ENCODE results near the gene CXADR.
"Not testable (repeated sequence)": the region's sequence is repeated elsewhere in the genome, so short reads cannot be mapped to it uniquely, and the experiment has no call there.

Gene CXADR

DNA sequence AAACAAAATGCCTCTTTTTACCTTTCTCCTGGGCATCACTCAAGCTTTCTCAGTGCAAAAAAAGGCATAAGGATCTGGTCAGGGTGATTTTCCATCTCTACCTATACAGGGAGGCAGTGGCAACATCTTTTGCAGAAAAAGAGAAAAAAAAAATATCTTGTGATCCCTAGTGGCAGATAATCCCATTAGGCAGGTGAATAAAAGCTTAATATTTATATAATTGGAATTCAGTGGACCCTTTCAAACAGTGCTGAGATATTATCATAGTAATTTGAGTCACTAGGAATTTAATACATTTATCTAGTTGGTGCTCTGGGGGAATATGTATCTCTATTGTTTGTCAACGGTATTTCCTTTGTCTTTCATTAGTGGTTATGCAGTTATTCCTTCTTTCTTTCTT lies 29.9 kb upstream of the CXADR start:
- H3K9me2 ChIP-seq (replicated peaks; ENCODE audit: control insufficient read depth, low read length) = no peaks in the 10 kb centered on the region
- TF ChIP-seq EZH2phosphoT487 (IDR thresholded peaks at IDR 0.05; ENCODE audit: borderline replicate concordance, low read length) = no peak
- TF ChIP-seq, protein P1, sequence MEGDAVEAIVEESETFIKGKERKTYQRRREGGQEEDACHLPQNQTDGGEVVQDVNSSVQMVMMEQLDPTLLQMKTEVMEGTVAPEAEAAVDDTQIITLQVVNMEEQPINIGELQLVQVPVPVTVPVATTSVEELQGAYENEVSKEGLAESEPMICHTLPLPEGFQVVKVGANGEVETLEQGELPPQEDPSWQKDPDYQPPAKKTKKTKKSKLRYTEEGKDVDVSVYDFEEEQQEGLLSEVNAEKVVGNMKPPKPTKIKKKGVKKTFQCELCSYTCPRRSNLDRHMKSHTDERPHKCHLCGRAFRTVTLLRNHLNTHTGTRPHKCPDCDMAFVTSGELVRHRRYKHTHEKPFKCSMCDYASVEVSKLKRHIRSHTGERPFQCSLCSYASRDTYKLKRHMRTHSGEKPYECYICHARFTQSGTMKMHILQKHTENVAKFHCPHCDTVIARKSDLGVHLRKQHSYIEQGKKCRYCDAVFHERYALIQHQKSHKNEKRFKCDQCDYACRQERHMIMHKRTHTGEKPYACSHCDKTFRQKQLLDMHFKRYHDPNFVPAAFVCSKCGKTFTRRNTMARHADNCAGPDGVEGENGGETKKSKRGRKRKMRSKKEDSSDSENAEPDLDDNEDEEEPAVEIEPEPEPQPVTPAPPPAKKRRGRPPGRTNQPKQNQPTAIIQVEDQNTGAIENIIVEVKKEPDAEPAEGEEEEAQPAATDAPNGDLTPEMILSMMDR (IDR thresholded peaks at IDR 0.05; ENCODE audit: low read depth, low read length, poor library complexity, severe bottlenecking) = no peak

DNA sequence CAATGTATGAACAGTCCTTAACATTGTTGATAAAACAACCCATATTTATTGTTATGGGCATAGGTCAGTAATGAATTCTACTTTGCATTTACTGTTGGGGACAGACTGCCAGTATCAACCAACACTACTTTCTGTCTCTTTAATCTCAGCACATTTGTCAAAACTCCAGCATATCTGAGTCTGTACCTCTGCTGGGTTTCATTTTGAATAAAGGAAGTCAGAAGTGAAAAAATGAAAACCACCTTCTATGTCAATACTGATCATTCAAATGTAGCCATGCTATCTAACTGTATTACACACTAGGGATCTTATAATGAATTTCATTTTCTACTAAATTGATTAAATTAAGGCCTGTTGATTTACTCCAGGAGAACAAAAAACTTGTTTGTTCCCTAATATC lies 24.2 kb upstream of the CXADR start:
- Histone ChIP-seq H3F3A (ENCODE audit: control insufficient read depth, insufficient read depth) (no peaks in the 10 kb centered on the region), H3K27ac (ENCODE audit: low read depth, low read length) (no peak overlapping the region), H3K27me3 (ENCODE audit: control insufficient read depth, low read length) (no peaks in the 10 kb centered on the region), H3K79me2 (ENCODE audit: control insufficient read depth, low read length) (no peaks in the 10 kb centered on the region), H3K9me3 (ENCODE audit: control insufficient read depth, insufficient read depth, low read length) (no peaks in the 10 kb centered on the region), H3K9me2 (replicated peaks; ENCODE audit: control insufficient read depth, low read length) (no peaks in the 10 kb centered on the region), H3K4me1 (ENCODE audit: control insufficient read depth, low read length) (no peaks in the 10 kb centered on the region), H3K4me2 (ENCODE audit: low read length) (no peak overlapping the region), H3K4me3 (ENCODE audit: low read length) (no peak overlapping the region), H3K36me3 (ENCODE audit: control insufficient read depth, low read length) (no peaks in the 10 kb centered on the region), H4K20me1 (ENCODE audit: control insufficient read depth, insufficient read depth, low read depth, low read length) (no peaks in the 10 kb centered on the region)
- TF ChIP-seq, protein P1 (IDR thresholded peaks at IDR 0.05; ENCODE audit: low read depth, low read length, poor library complexity, severe bottlenecking) = no peak
- TF ChIP-seq EZH2phosphoT487 (IDR thresholded peaks at IDR 0.05; ENCODE audit: borderline replicate concordance, low read length) = no peak

More for the DNA sequence above, 29.9 kb upstream of the CXADR start:
- Histone ChIP-seq H3K4me3 (ENCODE audit: low read length) (no peak overlapping the region), H4K20me1 (ENCODE audit: control insufficient read depth, insufficient read depth, low read depth, low read length) (no peaks in the 10 kb centered on the region), H3K79me2 (ENCODE audit: control insufficient read depth, low read length) (no peaks in the 10 kb centered on the region), H3K4me1 (ENCODE audit: control insufficient read depth, low read length) (no peaks in the 10 kb centered on the region), H3K4me2 (ENCODE audit: low read length) (no peak overlapping the region), H3K36me3 (ENCODE audit: control insufficient read depth, low read length) (no peaks in the 10 kb centered on the region), H3K9me3 (ENCODE audit: control insufficient read depth, insufficient read depth, low read length) (no peaks in the 10 kb centered on the region), H3F3A (ENCODE audit: control insufficient read depth, insufficient read depth) (no peaks in the 10 kb centered on the region), H3K27me3 (ENCODE audit: control insufficient read depth, low read length) (no peaks in the 10 kb centered on the region), H3K27ac (ENCODE audit: low read depth, low read length) (no peak overlapping the region)

DNA sequence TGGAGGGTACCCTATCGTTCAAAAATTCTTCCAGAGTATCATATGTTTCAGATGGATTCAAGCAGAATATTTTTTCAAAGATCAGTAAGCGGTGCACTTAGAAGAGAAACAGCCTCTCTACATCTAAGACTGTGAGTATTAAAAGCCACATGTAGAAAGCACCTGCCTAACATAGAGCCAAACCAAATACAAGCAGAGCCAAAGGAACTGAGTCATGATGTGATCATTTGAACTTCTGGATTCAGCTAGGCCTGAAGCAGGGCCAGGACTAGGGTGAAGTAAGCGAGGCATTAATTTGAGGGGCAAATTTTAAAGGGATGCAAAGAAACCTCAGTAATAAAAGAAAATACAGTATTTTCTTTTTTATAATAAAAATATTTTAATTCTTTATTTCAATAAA lies 23.3 kb upstream of the CXADR start:
- H4K20me1 ChIP-seq (ENCODE audit: control insufficient read depth, insufficient read depth, low read depth, low read length); H3K79me2 ChIP-seq (ENCODE audit: control insufficient read depth, low read length); H3K9me3 ChIP-seq (ENCODE audit: control insufficient read depth, insufficient read depth, low read length); H3K27ac ChIP-seq (ENCODE audit: low read depth, low read length); H3K36me3 ChIP-seq (ENCODE audit: control insufficient read depth, low read length); H3K27me3 ChIP-seq (ENCODE audit: control insufficient read depth, low read length); H3K4me1 ChIP-seq (ENCODE audit: control insufficient read depth, low read length); H3K4me3 ChIP-seq (ENCODE audit: low read length); H3K9me2 ChIP-seq (replicated peaks; ENCODE audit: control insufficient read depth, low read length); H3K4me2 ChIP-seq (ENCODE audit: low read length); H3F3A ChIP-seq (ENCODE audit: control insufficient read depth, insufficient read depth): not testable (repeated sequence)

DNA sequence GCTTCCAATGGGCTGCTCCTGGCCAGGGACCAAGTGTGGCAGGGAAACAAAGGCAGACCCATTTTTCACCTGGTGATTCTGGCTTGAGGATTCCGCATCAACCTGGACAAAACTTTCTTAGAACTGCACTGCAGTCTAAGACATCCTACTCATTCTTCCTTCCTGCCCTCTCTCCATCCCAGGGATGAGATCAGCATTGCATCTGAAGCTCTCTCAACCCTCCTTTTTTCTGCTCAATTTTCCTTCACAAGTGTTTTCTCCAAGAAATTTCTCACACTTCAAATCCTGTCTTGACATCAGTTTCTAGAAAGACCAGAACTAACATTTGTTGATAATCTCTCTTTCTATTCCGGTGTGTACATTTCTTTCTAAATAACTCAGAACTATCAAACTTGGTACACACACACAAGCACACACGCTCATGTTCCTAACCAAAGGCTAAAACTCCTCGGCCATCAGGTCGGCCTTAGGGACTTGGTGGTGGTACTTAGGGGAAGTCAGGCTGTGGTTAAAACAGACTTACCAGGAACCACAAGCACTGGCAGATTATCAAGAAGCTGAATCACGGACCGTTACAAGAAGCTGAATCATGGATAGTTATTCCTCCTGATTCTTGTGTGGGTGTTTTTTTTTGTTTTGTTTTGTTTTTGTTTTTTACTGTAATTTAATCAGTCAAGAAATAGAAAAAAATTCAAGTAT lies 21.0 kb upstream of the CXADR start:
- Histone ChIP-seq H3K4me1 (ENCODE audit: control insufficient read depth, low read length) (no peaks in the 10 kb centered on the region), H4K20me1 (ENCODE audit: control insufficient read depth, insufficient read depth, low read depth, low read length) (no peaks in the 10 kb centered on the region), H3K27ac (ENCODE audit: low read depth, low read length) (no peak overlapping the region), H3K9me3 (ENCODE audit: control insufficient read depth, insufficient read depth, low read length) (no peaks in the 10 kb centered on the region), H3K79me2 (ENCODE audit: control insufficient read depth, low read length) (no peaks in the 10 kb centered on the region), H3K4me3 (ENCODE audit: low read length) (no peak overlapping the region), H3K9me2 (replicated peaks; ENCODE audit: control insufficient read depth, low read length) (no peaks in the 10 kb centered on the region), H3K36me3 (ENCODE audit: control insufficient read depth, low read length) (no peaks in the 10 kb centered on the region), H3K27me3 (ENCODE audit: control insufficient read depth, low read length) (no peaks in the 10 kb centered on the region), H3F3A (ENCODE audit: control insufficient read depth, insufficient read depth) (no peaks in the 10 kb centered on the region), H3K4me2 (ENCODE audit: low read length) (no peak overlapping the region)
- no peak for TF ChIP-seq EZH2phosphoT487 (IDR thresholded peaks at IDR 0.05; ENCODE audit: borderline replicate concordance, low read length)
- TF ChIP-seq, protein P1 (IDR thresholded peaks at IDR 0.05; ENCODE audit: low read depth, low read length, poor library complexity, severe bottlenecking) = no peak

Data from DOHH2 (cell line).